HepG2 (cell line): ENCODE data around the gene ADGRB2. TPM values are rescaled to one million over a fixed set of nuclear protein-coding genes. Genes with fewer than 3 reads are reported as not detected.

ENCODE experiments used
- ATAC-seq: fragments of 200-7000 bp; cut with Tn5 transposase; 3 replicates; pipeline ENCODE4 v1.9.1; 2020; ENCODE audit warnings: mild to moderate bottlenecking, moderate library complexity
- BruUV-seq: library from RNA; stranded (reverse); fragments of 400-500 nt; replicated peaks from 2 replicates; lab custom pipeline; 2021; lab: Mats Ljungman, UMichigan
- CTCF ChIA-PET: fragments of 300-600 bp; formaldehyde crosslinking; extraction: SDS; loops from one replicate; lab custom pipeline; 2021; ENCODE audit warnings: low total read pairs, inconsistent platforms, low intra/inter-chr PET ratio; lab: Yijun Ruan, JAX
- POLR2A ChIA-PET: fragments of 350-600 bp; sonication (Branson Sonifier 250); formaldehyde crosslinking; loops from one replicate; lab custom pipeline; 2020; ENCODE audit warnings: antibody characterized with exemption, inconsistent platforms; lab: Yijun Ruan, JAX
- DNase-seq: peaks from one replicate; pipeline ENCODE4 v3.0.0-alpha.2; 2015; ENCODE audit warnings: low spot score
- FAIRE-seq: peaks from 3 replicates; lab custom pipeline; 2011; peaks lifted over from hg19 to GRCh38; lab: Jason Lieb, UNC
- H2AFZ ChIP-seq: one replicate; pipeline ENCODE4 v1.6.1; 2011; ENCODE audit warnings: low read length, inconsistent platforms
- H3K27ac ChIP-seq: fragments of 300-600 bp; 3 replicates; pipeline ENCODE4 v1.8.0; 2011; ENCODE audit warnings: mixed run types, mild to moderate bottlenecking, mixed read lengths, low read length, inconsistent platforms; ENCODE audit not compliant: insufficient read depth; ENCODE audit errors: extremely low read length
- H3K27me3 ChIP-seq, 2 experiments: fragments of 200-600 bp in 1 of 2; 2 replicates in 1 of 2; 3 replicates in 1 of 2; pipeline versions ENCODE4 v1.6.0 to v1.8.0; 2011; ENCODE audit warnings: low read length in 2 of 2, mild to moderate bottlenecking in 2 of 2, moderate library complexity in 2 of 2, inconsistent platforms in 1 of 2; ENCODE audit not compliant: insufficient read depth in 2 of 2, control insufficient read depth in 1 of 2
- H3K36me3 ChIP-seq, 2 experiments: fragments of 200-600 bp in 1 of 2; replicated peaks in 1 of 2; 2 replicates in 1 of 2; 3 replicates in 1 of 2; pipeline versions ENCODE4 v1.5.1 to v1.8.0; 2011; ENCODE audit warnings: low read length in 2 of 2, inconsistent platforms in 1 of 2; ENCODE audit not compliant: insufficient read depth in 2 of 2, control insufficient read depth in 1 of 2
- H3K4me1 ChIP-seq: 2 replicates; pipeline ENCODE4 v1.5.1; 2012; ENCODE audit warnings: low read length, inconsistent platforms; ENCODE audit not compliant: insufficient read depth
- H3K4me2 ChIP-seq: 2 replicates; pipeline ENCODE4 v1.6.0; 2011; ENCODE audit warnings: low read depth, low read length, inconsistent platforms
- H3K4me3 ChIP-seq, 3 experiments: fragments of 200-600 bp in 1 of 3; sonication (generic), shearing (Covaris generic) in 1 of 3; replicated peaks in 1 of 3; 2 replicates each; pipeline ENCODE4 v1.5.1; 2011 to 2016; ENCODE audit warnings: low read length in 3 of 3, inconsistent platforms in 2 of 3, low read depth in 2 of 3, mild to moderate bottlenecking in 2 of 3, control low read depth in 1 of 3, mixed read lengths in 1 of 3; ENCODE audit not compliant: insufficient read depth in 1 of 3
- H3K79me2 ChIP-seq: one replicate; pipeline ENCODE4 v1.6.1; 2011; ENCODE audit warnings: low read length, inconsistent platforms; ENCODE audit not compliant: insufficient read depth
- H3K9ac ChIP-seq: 2 replicates; pipeline ENCODE4 v1.6.0; 2011; ENCODE audit warnings: mild to moderate bottlenecking, low read depth, low read length, inconsistent platforms; ENCODE audit not compliant: insufficient read depth
- H3K9me3 ChIP-seq: 2 replicates; pipeline ENCODE4 v1.5.1; 2012; ENCODE audit warnings: mild to moderate bottlenecking, low read length
- H4K20me1 ChIP-seq: 2 replicates; pipeline ENCODE4 v1.6.0; 2011; ENCODE audit warnings: inconsistent platforms, mild to moderate bottlenecking, low read length, moderate library complexity; ENCODE audit not compliant: insufficient read depth
- PTBP1 ChIP-seq: fragments of 200-400 bp; formaldehyde crosslinking; IDR thresholded peaks from 2 replicates; pipeline ENCODE4 v1.6.1; 2018; ENCODE audit warnings: low read length, low read depth; ENCODE audit not compliant: poor library complexity, severe bottlenecking
- SRSF9 ChIP-seq: fragments of 200-400 bp; formaldehyde crosslinking; IDR thresholded peaks from 2 replicates; pipeline ENCODE4 v1.6.1; 2018; ENCODE audit warnings: borderline replicate concordance, mild to moderate bottlenecking, low read depth, low read length; ENCODE audit not compliant: insufficient read depth, poor library complexity, severe bottlenecking
- TCF12 ChIP-seq, 2 experiments: fragments of 450-650 bp in 1 of 2; sonication (generic) in 1 of 2; formaldehyde crosslinking in 1 of 2; IDR thresholded peaks; 2 replicates each; pipeline versions ENCODE4 v1.6.1 to v1.8.0; 2017 to 2022; ENCODE audit warnings: antibody characterized with exemption in 1 of 2, mild to moderate bottlenecking in 1 of 2, missing genetic modification reagents in 1 of 2, moderate library complexity in 1 of 2
- ZFP36 ChIP-seq: fragments of 150-350 bp; IDR thresholded peaks from 2 replicates; pipeline ENCODE4 v1.6.1; 2018; ENCODE audit warnings: borderline replicate concordance, low read length, low read depth; ENCODE audit not compliant: partially characterized antibody
- ZMAT3 ChIP-seq: sonication (generic); formaldehyde crosslinking; conservative IDR thresholded peaks from 2 replicates; pipeline ENCODE4 v1.7.0; 2021; ENCODE audit warnings: missing genetic modification reagents
- ZNF136 ChIP-seq: sonication (generic); formaldehyde crosslinking; IDR thresholded peaks from 2 replicates; pipeline ENCODE4 v1.8.1; 2022; ENCODE audit warnings: low read depth, mild to moderate bottlenecking, moderate library complexity, missing genetic modification reagents
- ZNF569 ChIP-seq: sonication (generic); formaldehyde crosslinking; IDR thresholded peaks from 2 replicates; pipeline ENCODE4 v1.5.0; 2020; ENCODE audit warnings: mild to moderate bottlenecking, missing genetic modification reagents, moderate library complexity, borderline replicate concordance
- ZNF605 ChIP-seq: sonication (generic); formaldehyde crosslinking; IDR thresholded peaks from 2 replicates; pipeline ENCODE4 v1.8.0; 2022; ENCODE audit warnings: mild to moderate bottlenecking, missing genetic modification reagents
- ZNF629 ChIP-seq: sonication (generic); formaldehyde crosslinking; conservative IDR thresholded peaks from 2 replicates; pipeline ENCODE4 v1.5.0; 2020; ENCODE audit warnings: missing genetic modification reagents
- ZNF761 ChIP-seq: sonication (generic); formaldehyde crosslinking; conservative IDR thresholded peaks from 2 replicates; pipeline ENCODE4 v1.4.0; 2020; ENCODE audit warnings: mild to moderate bottlenecking, missing genetic modification reagents
- ZNF773 ChIP-seq: sonication (generic); formaldehyde crosslinking; IDR thresholded peaks from 2 replicates; pipeline ENCODE4 v1.4.0; 2020; ENCODE audit warnings: missing genetic modification reagents, borderline replicate concordance
- WGBS: methylation state at CpG from one replicate; pipeline ENCODE4 v1.1.6; 2017; ENCODE audit warnings: low lambda C conversion rate; 5-methylcytosine and 5-hydroxymethylcytosine counted together
- in situ Hi-C: cut with HindIII; loops from 2 replicates; pipeline ENCODE4 v1.10.0; 2017; ENCODE audit warnings: low pct_unique_long_range_greater_than_20kb; ENCODE audit not compliant: extremely low pct_ligation_motif_present
- intact Hi-C: fragments of 100-400 bp; cut with micrococcal nuclease; formaldehyde crosslinking; loops from one replicate; pipeline ENCODE4 v1.10.0; 2022; ENCODE audit not compliant: unreplicated experiment
- polyA plus RNA-seq, 8 experiments: library from polyadenylated mRNA; depleted of rRNA in 3 of 8; stranded (reverse) in 7 of 8; unstranded in 1 of 8; fragments of >200 nt; fragmentation: Illumina TruSeq in 4 of 8; extraction: Trizol in 4 of 8; gene quantifications; 2 replicates each; pipeline versions ENCODE4 v1.2.1 to v1.2.3, GENCODE V29; 2011 to 2016; ENCODE audit warnings: low read depth in 4 of 8, missing spikeins in 1 of 8, mixed read lengths in 1 of 8; ENCODE audit not compliant: insufficient read depth in 1 of 8
- total RNA-seq, 5 experiments: library from RNA; depleted of rRNA; stranded (reverse); fragments of >200 nt; fragmentation: Illumina TruSeq; extraction: Trizol; gene quantifications; 2 replicates each; pipeline ENCODE4 v1.2.3, GENCODE V29; 2016; ENCODE audit warnings: low read depth in 1 of 5
- TF ChIP-seq, protein P1 (sequence below): IDR thresholded peaks from 2 replicates; pipeline ENCODE4 v1.6.1; 2018; ENCODE audit warnings: missing genetic modification reagents, mild to moderate bottlenecking, missing compliant biosample characterization
- TF ChIP-seq, protein P2 (sequence below): sonication (generic); formaldehyde crosslinking; IDR thresholded peaks from 2 replicates; pipeline ENCODE4 v1.5.1; 2020; ENCODE audit warnings: missing genetic modification reagents, mild to moderate bottlenecking, borderline replicate concordance

The ADGRB2 gene
- total and polyA plus RNA-seq, 2 of the 13 experiments (the other 11 are each of a cell fraction or from before 2014, with no cell fraction given): 0.03 to 0.09 TPM

DNA sequence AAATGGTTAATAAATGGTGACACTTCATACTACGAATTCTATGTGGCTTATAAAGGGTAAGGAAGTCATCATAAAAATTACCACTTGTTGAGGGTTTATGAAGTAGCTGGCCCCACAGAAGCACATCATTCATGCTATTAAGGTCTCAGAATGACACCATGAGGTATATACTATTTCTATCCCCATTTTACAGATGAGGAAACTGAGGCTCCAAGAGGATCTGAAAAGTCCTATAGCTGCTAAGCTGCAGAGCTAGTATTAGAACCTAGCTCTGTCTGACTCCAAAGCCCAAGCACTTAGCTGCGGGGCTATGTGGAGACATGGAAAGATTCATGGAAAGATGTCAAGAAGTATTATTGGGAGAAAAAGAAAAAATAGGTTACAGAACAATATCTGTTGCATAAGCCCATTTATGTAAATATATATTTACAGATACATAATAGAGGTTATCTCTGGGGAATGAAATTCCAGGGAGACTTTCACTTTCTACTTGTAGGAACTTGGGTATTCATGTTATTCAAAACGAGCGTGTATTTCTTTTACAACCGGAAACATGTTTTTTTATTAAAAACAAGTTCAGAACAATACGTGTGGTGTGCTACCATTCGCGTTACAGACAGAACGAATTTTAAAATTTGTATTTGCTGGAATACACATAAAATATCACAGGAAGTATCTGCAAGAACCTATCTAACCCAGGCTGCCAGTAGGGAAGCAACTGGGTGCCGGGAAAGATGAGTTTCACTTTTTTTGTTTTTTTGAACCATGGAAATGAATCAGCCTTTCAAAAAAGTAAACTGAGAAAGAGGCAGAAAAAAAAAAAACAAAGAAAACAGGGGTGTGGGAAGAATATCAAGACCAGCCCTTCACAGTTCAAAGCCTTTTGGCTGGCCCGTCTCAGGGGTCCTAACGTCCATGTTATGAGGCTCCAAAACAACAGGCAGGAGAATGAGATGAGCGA, 38.3 kb upstream of the ADGRB2 start:
- Histone ChIP-seq H3K27ac (no peak overlapping the region), H3K27me3 (peaks cover 4 to 31% of the 10 kb centered on the region in 2 experiments; a peak in 4 of 5 replicates), H3K4me1 (no peaks in the 10 kb centered on the region), H3K36me3 (no peaks in the 10 kb centered on the region), H3K4me3 (no peak overlapping the region), H2AFZ (no peak overlapping the region), H3K9ac (no peak overlapping the region), H3K79me2 (no peaks in the 10 kb centered on the region), H4K20me1 (no peaks in the 10 kb centered on the region), H3K4me2 (no peak overlapping the region), H3K9me3 (no peaks in the 10 kb centered on the region)
- no TSS peak for BruUV-seq
- CTCF ChIA-PET: no interaction called here
- WGBS: 49% methylated on average over 13 of the region's 13 CpGs
- FAIRE-seq (no peak), ATAC-seq (no peak), DNase-seq (no peak)
- intact Hi-C loops: no loop called here
- in situ Hi-C loops: no loop called here
- no peak for TF ChIP-seq ZFP36
- TF ChIP-seq ZNF629 (CRISPR knock-in tag): peak; percentile 64
- POLR2A ChIA-PET: interaction anchor here (0.6 kb wide), 1 partner anchor 211 kb away, joined by 3 read pairs; the partner anchor contains the start of gene KHDRBS1

DNA sequence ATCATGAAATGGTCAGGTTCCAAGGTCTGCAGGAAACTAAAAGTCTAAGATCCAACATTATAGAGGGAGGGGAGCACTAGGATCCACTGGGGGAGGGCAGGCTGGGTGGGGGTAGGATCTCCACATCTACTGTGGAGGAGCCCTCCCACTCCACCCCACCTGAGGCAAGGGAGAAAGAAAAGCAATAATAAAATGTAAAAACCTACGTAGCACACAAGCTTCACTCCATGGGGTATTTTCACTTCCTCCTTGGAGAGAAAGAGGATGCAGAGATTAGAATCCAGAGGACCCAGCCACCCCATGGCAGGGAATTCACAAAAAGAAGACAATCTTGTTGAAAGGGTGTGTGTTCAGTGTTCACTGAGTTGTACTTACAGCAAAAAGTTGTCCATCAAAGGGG, 37.3 kb upstream of the ADGRB2 start:
- Histone ChIP-seq H3K27ac (no peak overlapping the region), H3K4me1 (no peaks in the 10 kb centered on the region), H2AFZ (no peak overlapping the region), H3K79me2 (no peaks in the 10 kb centered on the region), H4K20me1 (no peaks in the 10 kb centered on the region), H3K9me3 (no peaks in the 10 kb centered on the region), H3K36me3 (no peaks in the 10 kb centered on the region), H3K4me3 (no peak overlapping the region), H3K27me3 (peaks cover 4 to 36% of the 10 kb centered on the region in 2 experiments; a peak in 4 of 5 replicates), H3K9ac (no peak overlapping the region), H3K4me2 (no peak overlapping the region)
- POLR2A ChIA-PET: no interaction called here
- no peak for DNase-seq
- ATAC-seq: no peak
- CTCF ChIA-PET: no interaction called here
- FAIRE-seq: no peak
- no TSS peak for BruUV-seq
- in situ Hi-C loops (no loop called here), intact Hi-C loops (no loop called here)
- 4% methylated on average over 1 of the region's 1 CpG for WGBS
- TF ChIP-seq, protein P1, sequence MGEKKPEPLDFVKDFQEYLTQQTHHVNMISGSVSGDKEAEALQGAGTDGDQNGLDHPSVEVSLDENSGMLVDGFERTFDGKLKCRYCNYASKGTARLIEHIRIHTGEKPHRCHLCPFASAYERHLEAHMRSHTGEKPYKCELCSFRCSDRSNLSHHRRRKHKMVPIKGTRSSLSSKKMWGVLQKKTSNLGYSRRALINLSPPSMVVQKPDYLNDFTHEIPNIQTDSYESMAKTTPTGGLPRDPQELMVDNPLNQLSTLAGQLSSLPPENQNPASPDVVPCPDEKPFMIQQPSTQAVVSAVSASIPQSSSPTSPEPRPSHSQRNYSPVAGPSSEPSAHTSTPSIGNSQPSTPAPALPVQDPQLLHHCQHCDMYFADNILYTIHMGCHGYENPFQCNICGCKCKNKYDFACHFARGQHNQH (CRISPR knock-in tag): no peak
- TF ChIP-seq ZNF761 (no peak), SRSF9 (no peak), ZNF773 (no peak), ZNF136 (CRISPR knock-in tag) (no peak), ZNF605 (no peak), PTBP1 (no peak), TCF12 (IDR thresholded peaks at IDR 0.05) (no peak), TCF12 (CRISPR knock-in tag; IDR thresholded peaks at IDR 0.05) (no peak), ZNF569 (CRISPR knock-in tag) (no peak), ZMAT3 (CRISPR knock-in tag) (no peak)
- TF ChIP-seq, protein P2, sequence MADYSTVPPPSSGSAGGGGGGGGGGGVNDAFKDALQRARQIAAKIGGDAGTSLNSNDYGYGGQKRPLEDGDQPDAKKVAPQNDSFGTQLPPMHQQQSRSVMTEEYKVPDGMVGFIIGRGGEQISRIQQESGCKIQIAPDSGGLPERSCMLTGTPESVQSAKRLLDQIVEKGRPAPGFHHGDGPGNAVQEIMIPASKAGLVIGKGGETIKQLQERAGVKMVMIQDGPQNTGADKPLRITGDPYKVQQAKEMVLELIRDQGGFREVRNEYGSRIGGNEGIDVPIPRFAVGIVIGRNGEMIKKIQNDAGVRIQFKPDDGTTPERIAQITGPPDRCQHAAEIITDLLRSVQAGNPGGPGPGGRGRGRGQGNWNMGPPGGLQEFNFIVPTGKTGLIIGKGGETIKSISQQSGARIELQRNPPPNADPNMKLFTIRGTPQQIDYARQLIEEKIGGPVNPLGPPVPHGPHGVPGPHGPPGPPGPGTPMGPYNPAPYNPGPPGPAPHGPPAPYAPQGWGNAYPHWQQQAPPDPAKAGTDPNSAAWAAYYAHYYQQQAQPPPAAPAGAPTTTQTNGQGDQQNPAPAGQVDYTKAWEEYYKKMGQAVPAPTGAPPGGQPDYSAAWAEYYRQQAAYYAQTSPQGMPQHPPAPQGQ (CRISPR knock-in tag): no peak
